GM12878 (cell line): ENCODE results near the gene ADAMTSL3. TPM values are rescaled to one million over a fixed set of nuclear protein-coding genes. Genes with fewer than 3 reads are reported as not detected.

Source experiments
- ATAC-seq: fragments of 200-7000 bp; cut with Tn5 transposase; 3 replicates; pipeline ENCODE4 v1.9.1; 2020; ENCODE audit warnings: mild to moderate bottlenecking, moderate library complexity
- BruUV-seq: library from RNA; stranded (reverse); fragments of 400-500 nt; replicated peaks from 2 replicates; lab custom pipeline; 2021; lab: Mats Ljungman, UMichigan
- CTCF ChIA-PET: fragments of 300-600 bp; sonication (Branson Sonifier 250); formaldehyde crosslinking; extraction: SDS; loops from one replicate; lab custom pipeline; 2021; ENCODE audit warnings: inconsistent platforms; lab: Yijun Ruan, JAX
- POLR2A ChIA-PET: fragments of 350-600 bp; formaldehyde crosslinking; extraction: SDS; loops from one replicate; lab custom pipeline; 2021; ENCODE audit warnings: inconsistent platforms; lab: Charles Lee
- RAD21 ChIA-PET: fragments of 300-600 bp; sonication (Branson Sonifier 250); formaldehyde crosslinking; loops from one replicate; lab custom pipeline; 2023; ENCODE audit warnings: antibody characterized with exemption; ENCODE audit not compliant: unreplicated experiment; lab: Charles Lee
- SMC1A ChIA-PET: fragments of 300-600 bp; sonication (Branson Sonifier 250); formaldehyde crosslinking; loops from one replicate; lab custom pipeline; 2023; ENCODE audit not compliant: unreplicated experiment, uncharacterized antibody; lab: Charles Lee
- DNase-seq: peaks from one replicate; pipeline ENCODE4 v3.0.0-alpha.2; 2011; ENCODE audit warnings: low read depth, low spot score
- FAIRE-seq: peaks from 3 replicates; lab custom pipeline; 2011; peaks lifted over from hg19 to GRCh38; lab: Jason Lieb, UNC
- H2AFZ ChIP-seq: 2 replicates; pipeline ENCODE4 v1.6.0; 2011; ENCODE audit warnings: low read depth, low read length, control low read depth; ENCODE audit not compliant: control insufficient read depth
- H3K27ac ChIP-seq: 2 replicates; pipeline ENCODE4 v1.5.1; 2011; ENCODE audit warnings: control low read depth; ENCODE audit not compliant: control insufficient read depth, insufficient read depth
- H3K27me3 ChIP-seq, 2 experiments: replicated peaks in 1 of 2; 2 replicates each; pipeline versions ENCODE4 v1.6.0 to v1.6.1; 2011; ENCODE audit warnings: low read length in 1 of 2; ENCODE audit not compliant: control insufficient read depth in 2 of 2, insufficient read depth in 2 of 2
- H3K36me3 ChIP-seq, 2 experiments: 2 replicates each; pipeline ENCODE4 v1.5.1; 2011; ENCODE audit warnings: low read length in 1 of 2; ENCODE audit not compliant: control insufficient read depth in 2 of 2, insufficient read depth in 2 of 2
- H3K4me1 ChIP-seq: 2 replicates; pipeline ENCODE4 v1.6.1; 2011; ENCODE audit warnings: mild to moderate bottlenecking, low read length, moderate library complexity, mixed read lengths; ENCODE audit not compliant: control insufficient read depth, insufficient read depth
- H3K4me2 ChIP-seq: 2 replicates; pipeline ENCODE4 v1.6.0; 2011; ENCODE audit warnings: control low read depth; ENCODE audit not compliant: control insufficient read depth, insufficient read depth
- H3K4me3 ChIP-seq: fragments of 200-600 bp; sonication (generic); 2 replicates; pipeline ENCODE4 v1.5.1; 2016
- H3K79me2 ChIP-seq: 2 replicates; pipeline ENCODE4 v1.6.0; 2011; ENCODE audit warnings: low read length; ENCODE audit not compliant: control insufficient read depth, insufficient read depth
- H3K9ac ChIP-seq: 2 replicates; pipeline ENCODE4 v1.8.0; 2011; ENCODE audit warnings: low read length, control low read depth, mixed read lengths; ENCODE audit not compliant: control insufficient read depth, insufficient read depth
- H3K9me3 ChIP-seq: replicated peaks from 3 replicates; pipeline ENCODE4 v1.5.1; 2011; ENCODE audit warnings: mild to moderate bottlenecking, low read length; ENCODE audit not compliant: control insufficient read depth, insufficient read depth
- H4K20me1 ChIP-seq: 2 replicates; pipeline ENCODE4 v1.6.0; 2011; ENCODE audit not compliant: control insufficient read depth, insufficient read depth
- ATF2 ChIP-seq: IDR thresholded peaks from 2 replicates; pipeline ENCODE4 v1.6.1; 2012; ENCODE audit warnings: low read length, inconsistent platforms
- ATF7 ChIP-seq: fragments of 450-650 bp; IDR thresholded peaks from 2 replicates; pipeline ENCODE4 v1.6.1; 2016; ENCODE audit warnings: low read depth, mild to moderate bottlenecking
- BCL11A ChIP-seq: IDR thresholded peaks from 2 replicates; pipeline ENCODE4 v1.6.1; 2011; ENCODE audit warnings: low read depth, low read length
- CEBPB ChIP-seq, 2 experiments: fragments of 150-350 bp in 1 of 2; IDR thresholded peaks; 2 replicates each; pipeline ENCODE4 v1.6.1; 2012 to 2014; ENCODE audit warnings: low read depth in 2 of 2, low read length in 2 of 2, borderline replicate concordance in 1 of 2, inconsistent platforms in 1 of 2
- EGR1 ChIP-seq, 2 experiments: IDR thresholded peaks; 1 replicate in 1 of 2; 2 replicates in 1 of 2; pipeline ENCODE4 v1.6.1; 2011 to 2012; ENCODE audit warnings: low read depth in 2 of 2, low read length in 2 of 2, borderline replicate concordance in 1 of 2, mild to moderate bottlenecking in 1 of 2, moderate library complexity in 1 of 2
- HSF1 ChIP-seq: fragments of 150-350 bp; IDR thresholded peaks from 2 replicates; pipeline ENCODE4 v1.6.1; 2014; ENCODE audit warnings: mild to moderate bottlenecking, low read depth, low read length
- JUNB ChIP-seq: IDR thresholded peaks from 2 replicates; pipeline ENCODE4 v1.6.1; 2016; ENCODE audit warnings: antibody characterized with exemption, mild to moderate bottlenecking
- POU2F2 ChIP-seq: IDR thresholded peaks from 3 replicates; pipeline ENCODE4 v1.6.1; 2011; ENCODE audit warnings: low read depth, mild to moderate bottlenecking, low read length, borderline replicate concordance
- RUNX3 ChIP-seq: IDR thresholded peaks from 2 replicates; pipeline ENCODE4 v1.6.1; 2012; ENCODE audit warnings: low read length, inconsistent platforms
- SREBF1 ChIP-seq: IDR thresholded peaks from 2 replicates; pipeline ENCODE4 v1.6.1; 2012; ENCODE audit warnings: mild to moderate bottlenecking, low read length
- STAT1 ChIP-seq: fragments of 450-650 bp; conservative IDR thresholded peaks from 2 replicates; pipeline ENCODE4 v1.6.1; 2014; ENCODE audit warnings: antibody characterized with exemption, mild to moderate bottlenecking
- TAF1 ChIP-seq: IDR thresholded peaks from 2 replicates; pipeline ENCODE4 v1.6.1; 2011; ENCODE audit warnings: mild to moderate bottlenecking, low read depth, low read length, borderline replicate concordance
- ZZZ3 ChIP-seq: IDR thresholded peaks from 2 replicates; pipeline ENCODE4 v1.6.1; 2011; ENCODE audit warnings: low read depth; ENCODE audit not compliant: control insufficient read depth, insufficient read length
- WGBS: methylation state at CpG from one replicate; pipeline ENCODE4 v1.1.6; 2016; ENCODE audit warnings: low lambda C conversion rate; ENCODE audit not compliant: insufficient replicate concordance, insufficient coverage; ENCODE audit errors: missing lambda C conversion rate; 5-methylcytosine and 5-hydroxymethylcytosine counted together
- in situ Hi-C: fragments of 300-500 bp; cut with MboI; formaldehyde crosslinking; loops from 9 replicates; pipeline ENCODE4 v1.14.3; 2018; ENCODE audit warnings: mixed read lengths
- intact Hi-C: fragments of 100-400 bp; cut with micrococcal nuclease; formaldehyde crosslinking; loops from one replicate; pipeline ENCODE4 v1.14.2; 2022; ENCODE audit not compliant: unreplicated experiment
- polyA plus RNA-seq, 11 experiments: library from polyadenylated mRNA; depleted of rRNA in 4 of 11; unstranded in 6 of 11; stranded (reverse) in 5 of 11; fragments of >200 nt; fragmentation: Nextera tagmentation in 4 of 11; fragmentation: Illumina TruSeq in 1 of 11; extraction: Ambion mirVana in 4 of 11; extraction: Trizol in 1 of 11; gene quantifications; 1 replicate in 1 of 11; 2 replicates in 10 of 11; pipeline versions ENCODE4 v1.2.1 to v1.2.3, GENCODE V29; 2011 to 2016; ENCODE audit warnings: inconsistent platforms in 2 of 11, missing spikeins in 2 of 11, low read depth in 1 of 11
- total RNA-seq, 4 experiments: library from RNA; depleted of rRNA in 3 of 4; stranded (reverse); fragments of >200 nt in 3 of 4; fragmentation: Illumina TruSeq in 1 of 4; extraction: Trizol in 1 of 4; gene quantifications; 2 replicates each; pipeline versions ENCODE4 v1.2.1 to v1.2.3, GENCODE V29; 2013 to 2021

Gene ADAMTSL3
- total and polyA plus RNA-seq, 10 of the 15 experiments (the other 5 are each of a cell fraction or from before 2014, with no cell fraction given) = 0.01 to 0.28 (median 0.13) TPM

GRCh38 chr15:83912343-83912742 lies 258.4 kb downstream of the ADAMTSL3 start:
- no TSS peak for BruUV-seq
- no peak for TF ChIP-seq HSF1
- no peak for TF ChIP-seq ZZZ3
- TF ChIP-seq STAT1 = no peak
- no peak for TF ChIP-seq TAF1
- ChIA-PET CTCF (interaction anchor here (0.7 kb wide), 1 partner anchor 62 kb away, joined by 3 read pairs; no protein-coding TSS in a partner anchor), POLR2A (no interaction called here), RAD21 (no interaction called here), SMC1A (interaction anchor here (0.8 to 1.0 kb wide), 3 partner anchors 21 to 135 kb away, joined by 3 read pairs; no protein-coding TSS in a partner anchor)
- no peaks in the 10 kb centered on the region for H4K20me1 ChIP-seq
- FAIRE-seq (no peak), ATAC-seq (no peak), DNase-seq (no peak)
- in situ Hi-C loops (no loop called here), intact Hi-C loops (no loop called here)
- H3K79me2 ChIP-seq = no peaks in the 10 kb centered on the region
- no peak overlapping the region for H2AFZ ChIP-seq
- no peak overlapping the region for H3K4me2 ChIP-seq
- peaks cover 10% of the 10 kb centered on the region for H3K4me1 ChIP-seq
- no peaks in the 10 kb centered on the region; the same call in 1 of the 3 replicates for H3K9me3 ChIP-seq
- no peaks in the 10 kb centered on the region for H3K36me3 ChIP-seq
- H3K27ac ChIP-seq = no peak overlapping the region
- 75% methylated on average over 2 of the region's 2 CpGs for WGBS
- H3K9ac ChIP-seq = no peak overlapping the region
- H3K27me3 ChIP-seq = no peaks in the 10 kb centered on the region
- no peak overlapping the region for H3K4me3 ChIP-seq

- H3K4me1 ChIP-seq = peaks cover 10% of the 10 kb centered on the region
- DNase-seq (no peak), ATAC-seq (peak; percentile 65), FAIRE-seq (peak; percentile 49)
- H3K27me3 ChIP-seq = no peaks in the 10 kb centered on the region
- no peaks in the 10 kb centered on the region for H3K79me2 ChIP-seq
- H3K4me3 ChIP-seq = no peak overlapping the region
- H3K36me3 ChIP-seq = no peaks in the 10 kb centered on the region
- 68% methylated on average over 14 of the region's 14 CpGs for WGBS
- POLR2A ChIA-PET = no interaction called here
- intact Hi-C loops (no loop called here), in situ Hi-C loops (no loop called here)
- CTCF ChIA-PET = no interaction called here
- H3K9ac ChIP-seq = no peak overlapping the region
- RAD21 ChIA-PET = no interaction called here
- no peak overlapping the region for H2AFZ ChIP-seq
- peak overlapping the region; percentile 22; the same call in 1 of the 2 replicates for H3K4me2 ChIP-seq
- no peak overlapping the region for H3K27ac ChIP-seq
- TF ChIP-seq EGR1 (IDR thresholded peaks at IDR 0.05; ENCODE audit: borderline replicate concordance in 1 of 2, low read depth in 2 of 2, low read length in 2 of 2) (peak in 1 of 2 experiments; percentile 39; a peak in 1 of 3 replicates), RUNX3 (peak; percentile 70), ATF2 (peak; percentile 54; the same call in 1 of the 2 replicates), JUNB (peak; percentile 52; the same call in 1 of the 2 replicates), BCL11A (no peak), SREBF1 (no peak), POU2F2 (peak; percentile 79; the same call in 1 of the 3 replicates), ATF7 (peak; percentile 58), CEBPB (IDR thresholded peaks at IDR 0.05; ENCODE audit: borderline replicate concordance in 1 of 2, low read depth in 2 of 2, low read length in 2 of 2) (no peak)
- H4K20me1 ChIP-seq = no peaks in the 10 kb centered on the region
- SMC1A ChIA-PET = interaction anchor here (0.8 to 1.5 kb wide), 4 partner anchors 14 to 136 kb away, joined by 3 read pairs; no protein-coding TSS in a partner anchor
- no TSS peak for BruUV-seq
- no peaks in the 10 kb centered on the region; the same call in 1 of the 3 replicates for H3K9me3 ChIP-seq
These were observed 259.2 kb downstream of the ADAMTSL3 start for GRCh38 chr15:83913034-83913632.
